SK-N-SH (cell line): ENCODE measurements around the gene NFATC2IP. TPM values are rescaled to one million over a fixed set of nuclear protein-coding genes. Genes with fewer than 3 reads are reported as not detected.

ENCODE experiments used
- CTCF ChIA-PET: fragments of 300-600, 350-600 bp; formaldehyde crosslinking; extraction: SDS; loops from one replicate; lab custom pipeline; 2021; lab: Yijun Ruan, JAX
- POLR2A ChIA-PET: fragments of 350-600 bp; sonication (Branson Sonifier 250); formaldehyde crosslinking; extraction: SDS; loops from one replicate; lab custom pipeline; 2020; ENCODE audit warnings: antibody characterized with exemption, inconsistent platforms; lab: Yijun Ruan, JAX
- DNase-seq: peaks from one replicate; pipeline ENCODE4 v3.0.0; 2012
- H2AFZ ChIP-seq: fragments of 200-600 bp; sonication (generic); 2 replicates; pipeline ENCODE4 v1.8.1; 2016; ENCODE audit warnings: antibody characterized with exemption, mild to moderate bottlenecking, low read depth
- H3F3A ChIP-seq: fragments of 200-600 bp; sonication (generic); replicated peaks from 2 replicates; pipeline ENCODE3; 2016; ENCODE audit warnings: antibody characterized with exemption, mild to moderate bottlenecking; ENCODE audit not compliant: insufficient read depth
- H3K27ac ChIP-seq, 2 experiments: fragments of 200-500 bp in 1 of 2; fragments of 200-600 bp in 1 of 2; sonication (Bioruptor generic) in 1 of 2; sonication (generic), shearing (Covaris generic) in 1 of 2; 2 replicates each; pipeline versions ENCODE4 v1.5.1 to v1.6.1; 2014 to 2016; ENCODE audit warnings: low read depth in 2 of 2, inconsistent platforms in 1 of 2, low read length in 1 of 2, mild to moderate bottlenecking in 1 of 2, mixed read lengths in 1 of 2
- H3K27me3 ChIP-seq: fragments of 200-600 bp; sonication (generic), shearing (Covaris generic); 2 replicates; pipeline ENCODE4 v1.6.1; 2016; ENCODE audit warnings: mixed run types; ENCODE audit not compliant: insufficient read depth
- H3K36me3 ChIP-seq, 2 experiments: fragments of 200-500 bp in 1 of 2; fragments of 200-600 bp in 1 of 2; sonication (Bioruptor generic) in 1 of 2; sonication (generic) in 1 of 2; replicated peaks in 1 of 2; 2 replicates each; pipeline versions ENCODE3 to v1.5.1; 2014 to 2016; ENCODE audit warnings: low read length in 1 of 2, mild to moderate bottlenecking in 1 of 2; ENCODE audit not compliant: insufficient read depth in 2 of 2, control insufficient read depth in 1 of 2
- H3K4me1 ChIP-seq, 2 experiments: fragments of 200-500 bp in 1 of 2; fragments of 200-600 bp in 1 of 2; sonication (Bioruptor generic) in 1 of 2; sonication (generic), shearing (Covaris generic) in 1 of 2; 2 replicates each; pipeline versions ENCODE4 v1.5.1 to v1.6.1; 2014 to 2016; ENCODE audit warnings: low read depth in 1 of 2, low read length in 1 of 2, mixed run types in 1 of 2; ENCODE audit not compliant: insufficient read depth in 2 of 2, control insufficient read depth in 1 of 2
- H3K4me2 ChIP-seq: fragments of 200-600 bp; sonication (generic), shearing (Covaris generic); 2 replicates; pipeline ENCODE4 v1.6.1; 2017; ENCODE audit warnings: mixed run types
- H3K4me3 ChIP-seq, 2 experiments: fragments of 200-500 bp in 1 of 2; fragments of 200-600 bp in 1 of 2; sonication (Bioruptor generic) in 1 of 2; sonication (generic), shearing (Covaris generic) in 1 of 2; 2 replicates each; pipeline versions ENCODE4 v1.5.1 to v1.8.1; 2014 to 2016; ENCODE audit warnings: low read depth in 2 of 2, inconsistent platforms in 1 of 2, low read length in 1 of 2, mild to moderate bottlenecking in 1 of 2, mixed read lengths in 1 of 2, moderate library complexity in 1 of 2
- H3K79me2 ChIP-seq: fragments of 200-600 bp; sonication (generic); 2 replicates; pipeline ENCODE4 v1.8.1; 2017; ENCODE audit warnings: mild to moderate bottlenecking; ENCODE audit not compliant: insufficient read depth
- H3K9ac ChIP-seq: fragments of 200-600 bp; sonication (generic); 2 replicates; pipeline ENCODE4 v1.6.1; 2017; ENCODE audit warnings: mixed run types
- H3K9me2 ChIP-seq: fragments of 200-600 bp; sonication (generic); 2 replicates; pipeline ENCODE4 v1.6.1; 2017; ENCODE audit warnings: mixed run types
- H3K9me3 ChIP-seq: fragments of 200-600 bp; sonication (generic); 2 replicates; pipeline ENCODE4 v1.6.1; 2017; ENCODE audit warnings: mixed run types, mild to moderate bottlenecking, moderate library complexity
- H4K20me1 ChIP-seq: fragments of 200-600 bp; sonication (generic); 2 replicates; pipeline ENCODE4 v1.6.1; 2017; ENCODE audit warnings: mild to moderate bottlenecking, mixed run types; ENCODE audit not compliant: insufficient read depth
- IRF3 ChIP-seq: fragments of 150-350 bp; IDR thresholded peaks from 2 replicates; pipeline ENCODE4 v1.6.1; 2016; ENCODE audit warnings: mild to moderate bottlenecking, low read depth, low read length
- RCOR1 ChIP-seq: fragments of 150-350 bp; IDR thresholded peaks from 2 replicates; pipeline ENCODE4 v1.6.1; 2017; ENCODE audit warnings: antibody characterized with exemption, low read length
- REST ChIP-seq: IDR thresholded peaks from 2 replicates; pipeline ENCODE4 v1.6.1; 2012; ENCODE audit warnings: mild to moderate bottlenecking, low read depth, low read length, moderate library complexity
- RXRA ChIP-seq: IDR thresholded peaks from 2 replicates; pipeline ENCODE4 v1.4.0; 2012; ENCODE audit warnings: low read depth, mild to moderate bottlenecking, borderline replicate concordance
- SIN3A ChIP-seq: IDR thresholded peaks from 2 replicates; pipeline ENCODE4 v1.6.1; 2012; ENCODE audit warnings: low read depth, mild to moderate bottlenecking, low read length, moderate library complexity, borderline replicate concordance
- TCF12 ChIP-seq: IDR thresholded peaks from 2 replicates; pipeline ENCODE4 v1.4.0; 2012
- YY1 ChIP-seq: IDR thresholded peaks from 2 replicates; pipeline ENCODE4 v1.4.0; 2012; ENCODE audit warnings: low read depth, mild to moderate bottlenecking
- WGBS: methylation state at CpG from one replicate; pipeline ENCODE4 v1.1.6; 2017; ENCODE audit warnings: low lambda C conversion rate; 5-methylcytosine and 5-hydroxymethylcytosine counted together
- polyA plus RNA-seq, 3 experiments: library from polyadenylated mRNA; depleted of rRNA; stranded (reverse); fragments of >200 nt; gene quantifications; 2 replicates each; pipeline ENCODE4 v1.2.3, GENCODE V29; 2012

The NFATC2IP gene
- polyA plus RNA-seq, 1 of the 3 experiments (the other 2 are of a cell fraction): 41.9 TPM

DNA sequence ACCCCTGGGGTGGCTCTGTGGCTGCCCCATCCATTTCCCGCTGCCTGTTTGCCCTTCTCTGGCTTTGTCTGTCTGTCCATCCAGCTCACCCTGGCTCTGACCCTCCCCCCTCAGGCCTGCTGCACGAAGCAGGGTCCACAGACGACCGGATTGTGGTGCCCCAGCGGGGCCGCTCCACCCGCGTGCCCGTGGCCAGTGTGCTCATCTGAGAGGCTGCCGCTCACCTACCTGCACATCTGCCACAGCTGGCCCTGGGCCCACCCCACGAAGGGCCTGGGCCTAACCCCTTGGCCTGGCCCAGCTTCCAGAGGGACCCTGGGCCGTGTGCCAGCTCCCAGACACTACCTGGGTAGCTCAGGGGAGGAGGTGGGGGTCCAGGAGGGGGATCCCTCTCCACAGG is 33.4 kb downstream of the NFATC2IP start:
- H3K27ac ChIP-seq: no peak overlapping the region
- no peaks in the 10 kb centered on the region for H3K9me2 ChIP-seq
- no peaks in the 10 kb centered on the region for H3K27me3 ChIP-seq
- H2AFZ ChIP-seq: no peak overlapping the region
- WGBS: 88% methylated on average over 11 of the region's 12 CpGs
- no peak overlapping the region for H3K4me2 ChIP-seq
- H3F3A ChIP-seq: no peaks in the 10 kb centered on the region
- no peaks in the 10 kb centered on the region for H3K79me2 ChIP-seq
- no peaks in the 10 kb centered on the region for H3K4me1 ChIP-seq
- no peaks in the 10 kb centered on the region for H3K9me3 ChIP-seq
- no peaks in the 10 kb centered on the region for H4K20me1 ChIP-seq
- no peak overlapping the region for H3K4me3 ChIP-seq
- peaks cover 16 to 28% of the 10 kb centered on the region in 2 experiments for H3K36me3 ChIP-seq
- TF ChIP-seq RCOR1 (no peak), IRF3 (no peak), REST (no peak), SIN3A (no peak), YY1 (no peak), RXRA (no peak)
- TF ChIP-seq, all 33 proteins: peak for 0
- no peak overlapping the region for H3K9ac ChIP-seq
- no peak for DNase-seq
- CTCF ChIA-PET: no interaction called here
- POLR2A ChIA-PET: interaction anchor here (2.6 kb wide), 1 partner anchor 10 kb away, joined by 8 read pairs; the partner anchor contains the start of gene SPNS1

GRCh38 chr16:28984619-28985135 is 33.9 kb downstream of the NFATC2IP start, which contains the start of gene LAT:
Gene LAT, plus strand, starts transcription at chr16:28985052. Its CDS starts 366 bp downstream, at chr16:28985418.
- no peak for TF ChIP-seq TCF12
- Histone ChIP-seq H3K9me3 (no peaks in the 10 kb centered on the region), H3K36me3 (peaks cover 16 to 28% of the 10 kb centered on the region in 2 experiments), H3K9ac (no peak within 1 kb of the TSS), H4K20me1 (no peaks in the 10 kb centered on the region), H3F3A (no peaks in the 10 kb centered on the region), H3K79me2 (no peaks in the 10 kb centered on the region), H2AFZ (no peak within 1 kb of the TSS), H3K27me3 (no peaks in the 10 kb centered on the region), H3K4me2 (no peak within 1 kb of the TSS), H3K4me3 (no peak within 1 kb of the TSS), H3K9me2 (no peaks in the 10 kb centered on the region), H3K27ac (no peak within 1 kb of the TSS), H3K4me1 (no peaks in the 10 kb centered on the region)
- DNase-seq: no peak
- 70% methylated on average over 2 of the region's 24 CpGs for WGBS
- ChIA-PET CTCF (no interaction called here), POLR2A (interaction anchor here (2.6 kb wide), 1 partner anchor 10 kb away, joined by 8 read pairs; the partner anchor contains the start of gene SPNS1)
